K562 (cell line): Measurements from ENCODE around the gene NTN3. TPM values are rescaled to one million over a fixed set of nuclear protein-coding genes. Genes with fewer than 3 reads are reported as not detected.

Experiments
- ATAC-seq: fragments of 200-7000 bp; cut with Tn5 transposase; 3 replicates; pipeline ENCODE4 v1.9.1; 2020; ENCODE audit warnings: moderate library complexity
- BruUV-seq: library from RNA; stranded (reverse); fragments of 400-500 nt; replicated peaks from 2 replicates; lab custom pipeline; 2021; lab: Mats Ljungman, UMichigan
- CTCF ChIA-PET: fragments of 300-600 bp; formaldehyde crosslinking; extraction: SDS; loops from one replicate; lab custom pipeline; 2021; ENCODE audit warnings: low intra/inter-chr PET ratio; lab: Yijun Ruan, JAX
- POLR2A ChIA-PET: fragments of 300-600, 350-650 bp; sonication (Branson Sonifier 250); formaldehyde crosslinking; extraction: SDS; loops from one replicate; lab custom pipeline; 2021; ENCODE audit warnings: antibody characterized with exemption, inconsistent platforms; lab: Yijun Ruan, JAX
- DNase-seq, 4 experiments: peaks; one replicate each; pipeline versions ENCODE4 v3.0.0 to v3.0.0-alpha.2; 2011 to 2018; ENCODE audit warnings: low spot score in 3 of 4, mixed read lengths in 3 of 4; ENCODE audit errors: extremely low read depth in 1 of 4
- FAIRE-seq: peaks from 2 replicates; lab custom pipeline; 2011; peaks lifted over from hg19 to GRCh38; lab: Jason Lieb, UNC
- H2AFZ ChIP-seq: 2 replicates; pipeline ENCODE4 v1.6.0; 2011; ENCODE audit warnings: low read depth, low read length, control low read depth, inconsistent platforms
- H3K27ac ChIP-seq: fragments of 200-600 bp; 3 replicates; pipeline ENCODE4 v1.8.0; 2011; ENCODE audit warnings: low read depth, mild to moderate bottlenecking, control low read depth, inconsistent platforms, low read length, moderate library complexity, mixed read lengths; ENCODE audit errors: extremely low read depth
- H3K27me3 ChIP-seq, 2 experiments: fragments of 300-600 bp in 1 of 2; 2 replicates in 1 of 2; 3 replicates in 1 of 2; pipeline versions ENCODE4 v1.6.0 to v1.8.0; 2011; ENCODE audit warnings: inconsistent platforms in 2 of 2, low read length in 2 of 2, mild to moderate bottlenecking in 1 of 2, mixed read lengths in 1 of 2, moderate library complexity in 1 of 2; ENCODE audit not compliant: control insufficient read depth in 2 of 2, insufficient read depth in 2 of 2
- H3K36me3 ChIP-seq: fragments of 300-600 bp; 3 replicates; pipeline ENCODE4 v1.8.0; 2011; ENCODE audit warnings: mild to moderate bottlenecking, low read length, inconsistent platforms; ENCODE audit not compliant: control insufficient read depth, insufficient read depth
- H3K4me1 ChIP-seq, 2 experiments: fragments of 200-600 bp in 1 of 2; replicated peaks in 1 of 2; 2 replicates in 1 of 2; 3 replicates in 1 of 2; pipeline versions ENCODE4 v1.5.1 to v1.8.0; 2011; ENCODE audit warnings: inconsistent platforms in 2 of 2, low read length in 2 of 2, mild to moderate bottlenecking in 1 of 2, mixed read lengths in 1 of 2, moderate library complexity in 1 of 2; ENCODE audit not compliant: control insufficient read depth in 2 of 2, insufficient read depth in 2 of 2
- H3K4me2 ChIP-seq: 2 replicates; pipeline ENCODE4 v1.6.1; 2011; ENCODE audit warnings: low read length, control low read depth, inconsistent platforms, mixed read lengths; ENCODE audit not compliant: insufficient read depth
- H3K4me3 ChIP-seq: fragments of 200-600 bp; sonication (generic), shearing (Covaris generic); 2 replicates; pipeline ENCODE4 v1.5.1; 2016; ENCODE audit warnings: control low read depth, inconsistent platforms
- H3K79me2 ChIP-seq: fragments of 200-600 bp; 3 replicates; pipeline ENCODE4 v1.8.0; 2011; ENCODE audit warnings: low read length, inconsistent platforms; ENCODE audit not compliant: control insufficient read depth, insufficient read depth
- H3K9ac ChIP-seq, 2 experiments: 2 replicates each; pipeline versions ENCODE4 v1.6.0 to v1.6.1; 2011; ENCODE audit warnings: low read depth in 2 of 2, low read length in 2 of 2, control low read depth in 1 of 2, inconsistent platforms in 1 of 2, mild to moderate bottlenecking in 1 of 2, mixed read lengths in 1 of 2; ENCODE audit not compliant: insufficient read depth in 1 of 2
- H3K9me1 ChIP-seq: one replicate; pipeline ENCODE4 v1.6.0; 2011; ENCODE audit warnings: inconsistent platforms, mild to moderate bottlenecking, low read length, moderate library complexity; ENCODE audit not compliant: control insufficient read depth, insufficient read depth
- H3K9me3 ChIP-seq: replicated peaks from 2 replicates; pipeline ENCODE4 v1.5.1; 2011; ENCODE audit warnings: low read depth, low read length, inconsistent platforms; ENCODE audit not compliant: control insufficient read depth, insufficient read depth
- H4K20me1 ChIP-seq: replicated peaks from 2 replicates; pipeline ENCODE4 v1.6.1; 2011; ENCODE audit warnings: low read length, inconsistent platforms, mixed read lengths; ENCODE audit not compliant: control insufficient read depth, insufficient read depth
- C11orf30 ChIP-seq: fragments of 450-650 bp; IDR thresholded peaks from 2 replicates; pipeline ENCODE4 v1.6.1; 2016; ENCODE audit warnings: low read depth, mild to moderate bottlenecking
- KLF6 ChIP-seq: fragments of 250-450 bp; sonication (Bioruptor Pico); IDR thresholded peaks from 2 replicates; pipeline ENCODE4 v1.4.0; 2020; ENCODE audit warnings: mild to moderate bottlenecking, moderate library complexity, borderline replicate concordance
- MECOM ChIP-seq: fragments of 250-450 bp; sonication (Bioruptor Pico); IDR thresholded peaks from 2 replicates; pipeline ENCODE4 v1.8.0; 2022; ENCODE audit warnings: inconsistent platforms
- MYC ChIP-seq, 2 experiments: fragments of 250-450 bp in 1 of 2; sonication (Bioruptor Pico) in 1 of 2; IDR thresholded peaks; 2 replicates each; pipeline versions ENCODE4 v1.5.1 to v1.6.1; 2012 to 2021; ENCODE audit warnings: low read depth in 2 of 2, borderline replicate concordance in 1 of 2, improper control_type of control experiment in 1 of 2, low read length in 1 of 2, mild to moderate bottlenecking in 1 of 2, moderate library complexity in 1 of 2
- NFIC ChIP-seq: fragments of 450-650 bp; IDR thresholded peaks from 2 replicates; pipeline ENCODE4 v1.6.1; 2017; ENCODE audit warnings: mild to moderate bottlenecking, inconsistent platforms
- PTBP1 ChIP-seq: fragments of 200-400 bp; formaldehyde crosslinking; IDR thresholded peaks from 2 replicates; pipeline ENCODE4 v1.6.1; 2017; ENCODE audit warnings: low read depth, low read length
- PURB ChIP-seq: sonication (generic); formaldehyde crosslinking; IDR thresholded peaks from 2 replicates; pipeline ENCODE4 v1.9.0; 2021; ENCODE audit warnings: low read depth, mild to moderate bottlenecking, missing genetic modification reagents
- RAD51 ChIP-seq: fragments of 450-650 bp; IDR thresholded peaks from 2 replicates; pipeline ENCODE4 v1.7.1; 2016; ENCODE audit warnings: low read depth, mild to moderate bottlenecking, borderline replicate concordance
- RB1 ChIP-seq: fragments of 450-650 bp; IDR thresholded peaks from 2 replicates; pipeline ENCODE4 v1.6.1; 2017; ENCODE audit warnings: low read depth, mild to moderate bottlenecking
- SIRT6 ChIP-seq: IDR thresholded peaks from one replicate; pipeline ENCODE4 v1.6.1; 2012; ENCODE audit warnings: low read depth, mild to moderate bottlenecking, control low read depth, inconsistent platforms, low read length, moderate library complexity
- SPI1 ChIP-seq: IDR thresholded peaks from 2 replicates; pipeline ENCODE4 v1.6.1; 2011; ENCODE audit warnings: low read depth, low read length, control low read depth, borderline replicate concordance
- TGIF2 ChIP-seq: sonication (generic); formaldehyde crosslinking; IDR thresholded peaks from 2 replicates; pipeline ENCODE4 v1.8.1; 2022; ENCODE audit warnings: mild to moderate bottlenecking, missing genetic modification reagents, moderate library complexity
- THAP12 ChIP-seq: fragments of 250-450 bp; sonication (Bioruptor Pico); IDR thresholded peaks from 2 replicates; pipeline ENCODE4 v1.9.0; 2021; ENCODE audit warnings: mild to moderate bottlenecking, inconsistent platforms
- ZBTB34 ChIP-seq: fragments of 250-450 bp; sonication (Bioruptor Pico); IDR thresholded peaks from 2 replicates; pipeline ENCODE4 v1.8.0; 2021; ENCODE audit warnings: mild to moderate bottlenecking, moderate library complexity
- ZNF316 ChIP-seq: fragments of 450-650 bp; IDR thresholded peaks from 2 replicates; pipeline ENCODE4 v1.6.1; 2016
- WGBS: fragments of 100-300 bp; shearing (Covaris generic); methylation state at CpG from one replicate; pipeline ENCODE4 v1.1.6; 2016; ENCODE audit warnings: low coverage, mixed read lengths; ENCODE audit not compliant: insufficient coverage; ENCODE audit errors: missing lambda C conversion rate; 5-methylcytosine and 5-hydroxymethylcytosine counted together
- in situ Hi-C: fragments of 300-500 bp; cut with MboI; formaldehyde crosslinking; loops from 4 replicates; pipeline ENCODE4 v1.15.0; 2018; ENCODE audit warnings: inconsistent platforms, mixed read lengths
- intact Hi-C: fragments of 100-400 bp; cut with micrococcal nuclease; formaldehyde crosslinking; loops from 2 replicates; pipeline ENCODE4 v1.14.2; 2022
- polyA plus RNA-seq, 8 experiments: library from polyadenylated mRNA; depleted of rRNA in 4 of 8; stranded (reverse) in 5 of 8; unstranded in 3 of 8; fragments of >200 nt; fragmentation: Nextera tagmentation in 2 of 8; fragmentation: Illumina TruSeq in 1 of 8; extraction: Ambion mirVana in 2 of 8; extraction: Trizol in 1 of 8; gene quantifications; 2 replicates each; pipeline versions ENCODE4 v1.2.1 to v1.2.3, GENCODE V29; 2011 to 2014; ENCODE audit warnings: inconsistent platforms in 1 of 8, missing spikeins in 1 of 8
- total RNA-seq, 7 experiments: library from RNA; depleted of rRNA in 6 of 7; stranded (reverse); fragments of >200 nt in 6 of 7; fragmentation: Illumina TruSeq in 2 of 7; extraction: Trizol in 2 of 7; gene quantifications; 2 replicates each; pipeline versions ENCODE4 v1.2.1 to v1.2.3, GENCODE V29; 2011 to 2021; ENCODE audit warnings: low replicate concordance in 1 of 7
- TF ChIP-seq, protein P1 (sequence below): fragments of 450-650 bp; formaldehyde crosslinking; IDR thresholded peaks from 2 replicates; pipeline ENCODE4 v1.4.0; 2020; ENCODE audit warnings: mild to moderate bottlenecking, moderate library complexity
- TF ChIP-seq, protein P2 (sequence below): fragments of 450-650 bp; formaldehyde crosslinking; IDR thresholded peaks from 2 replicates; pipeline ENCODE4 v1.4.0; 2022; ENCODE audit warnings: missing genetic modification characterization

The NTN3 gene
- total and polyA plus RNA-seq, 9 of the 15 experiments (the other 6 are each of a cell fraction or from before 2014, with no cell fraction given), result not detected

DNA sequence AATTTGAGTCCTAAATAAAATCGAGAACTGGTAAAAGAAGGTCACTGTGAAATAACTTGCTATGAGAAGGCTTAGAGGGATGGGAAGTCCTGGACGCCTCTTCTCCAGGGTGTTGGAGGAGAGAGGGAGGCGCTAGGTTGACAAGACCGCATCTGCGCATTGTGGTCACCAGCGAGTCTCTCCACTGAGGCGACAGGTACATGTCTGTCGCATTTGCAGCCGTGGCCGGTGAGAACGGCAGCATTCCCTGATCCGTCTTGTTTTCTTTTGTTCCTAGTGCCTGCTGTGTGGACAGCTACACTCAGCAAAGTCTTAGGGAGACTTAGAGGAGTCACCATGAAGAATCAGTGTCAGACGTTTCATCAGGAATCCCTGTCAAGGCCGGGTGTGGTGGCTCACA lies 34.6 kb downstream of the NTN3 start:
- Histone ChIP-seq H3K9me3 (no peaks in the 10 kb centered on the region), H3K36me3 (peaks cover 24% of the 10 kb centered on the region; the same call in 1 of the 3 replicates), H3K9ac (0 out of 4 replicates have a peak overlapping the region, but pooled peaks of 1 of the 2 experiments have one; percentile 59), H2AFZ (no peak overlapping the region), H4K20me1 (peaks cover 3% of the 10 kb centered on the region; the same call in 1 of the 2 replicates), H3K9me1 (no peaks in the 10 kb centered on the region), H3K79me2 (no peaks in the 10 kb centered on the region), H3K27me3 (no peaks in the 10 kb centered on the region), H3K4me2 (no peak overlapping the region), H3K4me1 (peaks cover 15 to 57% of the 10 kb centered on the region in 2 experiments), H3K4me3 (no peak overlapping the region), H3K27ac (no peak overlapping the region)
- in situ Hi-C loops (no loop called here), intact Hi-C loops (loop anchor here (10.0 kb wide), 1 partner anchor 161 kb away; the partner anchor contains the start of gene ABCA3)
- ATAC-seq, result no peak
- no peak for DNase-seq
- ChIA-PET POLR2A (interaction anchor here (0.7 kb wide), 1 partner anchor 502 kb away, joined by 3 read pairs; no protein-coding TSS in a partner anchor), CTCF (no interaction called here)
- FAIRE-seq, result peak; percentile 46
- no TSS peak for BruUV-seq
- WGBS, result 68% methylated on average over 12 of the region's 14 CpGs
- TF ChIP-seq ZNF316 (no peak), RB1 (no peak), PURB (no peak), C11orf30 (no peak), THAP12 (no peak), SIRT6 (no peak), KLF6 (CRISPR knock-in tag) (no peak), MYC (IDR thresholded peaks at IDR 0.05; ENCODE audit: low read depth, low read length) (no peak), MYC (CRISPR knock-in tag; IDR thresholded peaks at IDR 0.05; ENCODE audit: borderline replicate concordance, low read depth) (no peak), PTBP1 (no peak), RAD51 (no peak), ZBTB34 (CRISPR knock-in tag) (no peak), NFIC (no peak), TGIF2 (no peak), SPI1 (no peak), MECOM (CRISPR knock-in tag) (no peak)
- TF ChIP-seq, protein P1, sequence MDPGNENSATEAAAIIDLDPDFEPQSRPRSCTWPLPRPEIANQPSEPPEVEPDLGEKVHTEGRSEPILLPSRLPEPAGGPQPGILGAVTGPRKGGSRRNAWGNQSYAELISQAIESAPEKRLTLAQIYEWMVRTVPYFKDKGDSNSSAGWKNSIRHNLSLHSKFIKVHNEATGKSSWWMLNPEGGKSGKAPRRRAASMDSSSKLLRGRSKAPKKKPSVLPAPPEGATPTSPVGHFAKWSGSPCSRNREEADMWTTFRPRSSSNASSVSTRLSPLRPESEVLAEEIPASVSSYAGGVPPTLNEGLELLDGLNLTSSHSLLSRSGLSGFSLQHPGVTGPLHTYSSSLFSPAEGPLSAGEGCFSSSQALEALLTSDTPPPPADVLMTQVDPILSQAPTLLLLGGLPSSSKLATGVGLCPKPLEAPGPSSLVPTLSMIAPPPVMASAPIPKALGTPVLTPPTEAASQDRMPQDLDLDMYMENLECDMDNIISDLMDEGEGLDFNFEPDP, result no peak
- TF ChIP-seq, protein P2, sequence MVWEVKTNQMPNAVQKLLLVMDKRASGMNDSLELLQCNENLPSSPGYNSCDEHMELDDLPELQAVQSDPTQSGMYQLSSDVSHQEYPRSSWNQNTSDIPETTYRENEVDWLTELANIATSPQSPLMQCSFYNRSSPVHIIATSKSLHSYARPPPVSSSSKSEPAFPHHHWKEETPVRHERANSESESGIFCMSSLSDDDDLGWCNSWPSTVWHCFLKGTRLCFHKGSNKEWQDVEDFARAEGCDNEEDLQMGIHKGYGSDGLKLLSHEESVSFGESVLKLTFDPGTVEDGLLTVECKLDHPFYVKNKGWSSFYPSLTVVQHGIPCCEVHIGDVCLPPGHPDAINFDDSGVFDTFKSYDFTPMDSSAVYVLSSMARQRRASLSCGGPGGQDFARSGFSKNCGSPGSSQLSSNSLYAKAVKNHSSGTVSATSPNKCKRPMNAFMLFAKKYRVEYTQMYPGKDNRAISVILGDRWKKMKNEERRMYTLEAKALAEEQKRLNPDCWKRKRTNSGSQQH, result no peak
